ENCODE results near the gene KNDC1. TPM values are rescaled to one million over a fixed set of nuclear protein-coding genes. Genes with fewer than 3 reads are reported as not detected.

Gene KNDC1
- total RNA-seq, 4 donors from 2014 or later, result 2.1 to 9.3 (median 3.5) TPM

- no peak for DNase-seq
- H3K4me3 ChIP-seq (replicated peaks in 1 of 3), result no peak overlapping the region
- WGBS, 2 donors, result 85 to 88% methylated on average over 5 to 9 of the region's 12 CpGs
- H3K4me1 ChIP-seq, result no peaks in the 10 kb centered on the region
- H3K36me3 ChIP-seq, result no peaks in the 10 kb centered on the region
- no peak for TF ChIP-seq CTCF (IDR thresholded peaks at IDR 0.05)
- TF ChIP-seq POLR2A (IDR thresholded peaks at IDR 0.05), result no peak
- H3K27ac ChIP-seq, result no peak overlapping the region
- intact Hi-C loops (cut with DNase I), result no loop called here
- H3K27me3 ChIP-seq, result no peaks in the 10 kb centered on the region
- H3K9me3 ChIP-seq, result no peaks in the 10 kb centered on the region
Measured at GRCh38 chr10:133248334-133248715, 88.3 kb downstream of the KNDC1 start.

- Histone ChIP-seq H3K4me1 (no peaks in the 10 kb centered on the region), H3K9me3 (no peaks in the 10 kb centered on the region), H3K4me3 (replicated peaks in 1 of 3) (no peak overlapping the region), H3K36me3 (no peaks in the 10 kb centered on the region), H3K27me3 (no peaks in the 10 kb centered on the region), H3K27ac (no peak overlapping the region)
- DNase-seq, result no peak
- TF ChIP-seq POLR2A (IDR thresholded peaks at IDR 0.05) (no peak), CTCF (IDR thresholded peaks at IDR 0.05) (no peak)
- intact Hi-C loops (cut with DNase I), result no loop called here
- 70 to 77% methylated on average over 11 of the region's 21 CpGs for WGBS, 2 donors
Measured at GRCh38 chr10:133249094-133249780, 89.2 kb downstream of the KNDC1 start.

GRCh38 chr10:133249975-133250754, 90.1 kb downstream of the KNDC1 start:
- H3K9me3 ChIP-seq, result no peaks in the 10 kb centered on the region
- intact Hi-C loops (cut with DNase I), result no loop called here
- no peak overlapping the region for H3K4me3 ChIP-seq (replicated peaks in 1 of 3)
- no peak for DNase-seq
- no peaks in the 10 kb centered on the region for H3K27me3 ChIP-seq
- H3K27ac ChIP-seq, result no peak overlapping the region
- TF ChIP-seq POLR2A (IDR thresholded peaks at IDR 0.05) (no peak), CTCF (IDR thresholded peaks at IDR 0.05) (no peak)
- H3K4me1 ChIP-seq, result no peaks in the 10 kb centered on the region
- no peaks in the 10 kb centered on the region for H3K36me3 ChIP-seq
- WGBS, 2 donors, result 62 to 70% methylated on average over 11 of the region's 11 CpGs

GRCh38 chr10:133251388-133252222, 91.6 kb downstream of the KNDC1 start:
- Histone ChIP-seq H3K36me3 (no peaks in the 10 kb centered on the region), H3K27me3 (no peaks in the 10 kb centered on the region), H3K4me1 (no peaks in the 10 kb centered on the region), H3K27ac (no peak overlapping the region), H3K4me3 (replicated peaks in 1 of 3) (no peak overlapping the region), H3K9me3 (no peaks in the 10 kb centered on the region)
- no peak for TF ChIP-seq POLR2A (IDR thresholded peaks at IDR 0.05)
- TF ChIP-seq CTCF (IDR thresholded peaks at IDR 0.05), result no peak
- intact Hi-C loops (cut with DNase I), result no loop called here
- no peak for DNase-seq
- WGBS, 2 donors, result 71 to 82% methylated on average over 15 to 21 of the region's 28 CpGs
